Effector memory CD4-positive, alpha-beta T cell (primary cell): ENCODE data around the gene HECW1.

Experiments used
- DNase-seq, 3 donors: peaks; one replicate each; pipeline ENCODE4 v3.0.0-alpha.2; 2020
- H3K27ac ChIP-seq: 2 replicates; pipeline ENCODE4 v1.7.0; 2013; ENCODE audit warnings: mild to moderate bottlenecking, low read length, moderate library complexity; ENCODE audit not compliant: insufficient read depth, poor library complexity, severe bottlenecking
- H3K27me3 ChIP-seq: replicated peaks from 2 replicates; pipeline ENCODE4 v1.7.0; 2013; ENCODE audit warnings: mild to moderate bottlenecking, low read length; ENCODE audit not compliant: insufficient read depth, control insufficient read depth, poor library complexity, severe bottlenecking
- H3K36me3 ChIP-seq: 2 replicates; pipeline ENCODE4 v1.7.0; 2013; ENCODE audit warnings: mild to moderate bottlenecking, low read length, moderate library complexity; ENCODE audit not compliant: control insufficient read depth, insufficient read depth
- H3K4me1 ChIP-seq: 2 replicates; pipeline ENCODE4 v1.7.0; 2013; ENCODE audit warnings: low read length, mild to moderate bottlenecking; ENCODE audit not compliant: control insufficient read depth, insufficient read depth, poor library complexity, severe bottlenecking
- H3K4me3 ChIP-seq: 2 replicates; pipeline ENCODE4 v1.7.0; 2013; ENCODE audit warnings: low read length, low read depth, mild to moderate bottlenecking; ENCODE audit not compliant: insufficient read depth, poor library complexity, severe bottlenecking
- H3K9me3 ChIP-seq: 2 replicates; pipeline ENCODE4 v1.7.0; 2013; ENCODE audit warnings: mild to moderate bottlenecking, low read length, moderate library complexity; ENCODE audit not compliant: control insufficient read depth

HECW1 gene

GRCh38 chr7:43083106-43083505 lies 29.3 kb upstream of the HECW1 start:
- no peaks in the 10 kb centered on the region for H3K27me3 ChIP-seq
- H3K9me3 ChIP-seq, result no peaks in the 10 kb centered on the region
- H3K36me3 ChIP-seq, result no peaks in the 10 kb centered on the region
- no peaks in the 10 kb centered on the region for H3K4me1 ChIP-seq
- H3K27ac ChIP-seq, result no peak overlapping the region
- no peak overlapping the region for H3K4me3 ChIP-seq
- no peak for DNase-seq

- Histone ChIP-seq H3K27me3 (peaks cover 4% of the 10 kb centered on the region), H3K4me1 (no peaks in the 10 kb centered on the region), H3K36me3 (no peaks in the 10 kb centered on the region), H3K27ac (no peak overlapping the region), H3K9me3 (no peaks in the 10 kb centered on the region), H3K4me3 (no peak overlapping the region)
- no peak for DNase-seq
These were observed 27.4 kb upstream of the HECW1 start for GRCh38 chr7:43085017-43085416.

- no peaks in the 10 kb centered on the region for H3K36me3 ChIP-seq
- peaks cover 4% of the 10 kb centered on the region for H3K27me3 ChIP-seq
- no peaks in the 10 kb centered on the region for H3K9me3 ChIP-seq
- no peak overlapping the region for H3K4me3 ChIP-seq
- DNase-seq, result no peak
- no peak overlapping the region for H3K27ac ChIP-seq
- no peaks in the 10 kb centered on the region for H3K4me1 ChIP-seq
These were observed 26.5 kb upstream of the HECW1 start for GRCh38 chr7:43085992-43086391.

- Histone ChIP-seq H3K27me3 (peaks cover 4% of the 10 kb centered on the region), H3K27ac (no peak overlapping the region), H3K36me3 (no peaks in the 10 kb centered on the region), H3K9me3 (no peaks in the 10 kb centered on the region), H3K4me3 (no peak overlapping the region), H3K4me1 (no peaks in the 10 kb centered on the region)
- DNase-seq, result no peak
These were observed 19.6 kb upstream of the HECW1 start for GRCh38 chr7:43092819-43093218.

- Histone ChIP-seq H3K4me1 (no peaks in the 10 kb centered on the region), H3K36me3 (no peaks in the 10 kb centered on the region), H3K4me3 (no peak overlapping the region), H3K27ac (no peak overlapping the region), H3K9me3 (no peaks in the 10 kb centered on the region), H3K27me3 (no peaks in the 10 kb centered on the region)
- no peak for DNase-seq
These were observed 15.6 kb upstream of the HECW1 start for GRCh38 chr7:43096875-43097274.

GRCh38 chr7:43099750-43100149 lies 12.7 kb upstream of the HECW1 start:
- Histone ChIP-seq H3K4me3 (no peak overlapping the region), H3K9me3 (no peaks in the 10 kb centered on the region), H3K27ac (no peak overlapping the region), H3K27me3 (no peaks in the 10 kb centered on the region), H3K36me3 (no peaks in the 10 kb centered on the region), H3K4me1 (no peaks in the 10 kb centered on the region)
- DNase-seq, result no peak

GRCh38 chr7:43104874-43105520 lies 7.5 kb upstream of the HECW1 start:
- no peaks in the 10 kb centered on the region for H3K4me1 ChIP-seq
- H3K4me3 ChIP-seq, result no peak overlapping the region
- no peak for DNase-seq
- H3K9me3 ChIP-seq, result no peaks in the 10 kb centered on the region
- no peak overlapping the region for H3K27ac ChIP-seq
- no peaks in the 10 kb centered on the region for H3K36me3 ChIP-seq
- peaks cover 3% of the 10 kb centered on the region for H3K27me3 ChIP-seq

- DNase-seq, result no peak
- H3K9me3 ChIP-seq, result no peaks in the 10 kb centered on the region
- no peak overlapping the region for H3K27ac ChIP-seq
- no peaks in the 10 kb centered on the region for H3K4me1 ChIP-seq
- H3K4me3 ChIP-seq, result no peak overlapping the region
- peaks cover 3% of the 10 kb centered on the region for H3K27me3 ChIP-seq
- H3K36me3 ChIP-seq, result no peaks in the 10 kb centered on the region
These were observed 6.8 kb upstream of the HECW1 start for GRCh38 chr7:43105521-43106120.

GRCh38 chr7:43108255-43109011 lies 4.0 kb upstream of the HECW1 start:
- Histone ChIP-seq H3K4me1 (no peaks in the 10 kb centered on the region), H3K4me3 (no peak overlapping the region)
- no peak for DNase-seq

More at GRCh38 chr7:43108255-43109011, 4.0 kb upstream of the HECW1 start:
- peaks cover 23% of the 10 kb centered on the region for H3K27me3 ChIP-seq
- H3K27ac ChIP-seq, result no peak overlapping the region
- no peaks in the 10 kb centered on the region for H3K36me3 ChIP-seq
- no peaks in the 10 kb centered on the region for H3K9me3 ChIP-seq
